Smooth muscle cell (in vitro differentiated cells): ENCODE measurements around the gene SLC22A23. TPM values are rescaled to one million over a fixed set of nuclear protein-coding genes. Genes with fewer than 3 reads are reported as not detected.
A peak's percentile ranks its signal among the peaks of the same experiment; 100 is the strongest.

ENCODE experiments used
- DNase-seq: peaks from one replicate; lab custom pipeline; 2025; ENCODE audit not compliant: unreplicated experiment; lab: John Stamatoyannopoulos, UW
- H2AFZ ChIP-seq: fragments of 200-600 bp; sonication (generic); 2 replicates; pipeline ENCODE4 v1.6.0; 2016; ENCODE audit warnings: antibody characterized with exemption, low read depth, mild to moderate bottlenecking
- H3F3A ChIP-seq: fragments of 200-600 bp; sonication (generic); 2 replicates; pipeline ENCODE4 v1.6.0; 2017; ENCODE audit warnings: antibody characterized with exemption, low read depth
- H3K27ac ChIP-seq: fragments of 200-600 bp; sonication (generic); 2 replicates; pipeline ENCODE4 v1.5.1; 2016; ENCODE audit warnings: low read depth, mild to moderate bottlenecking
- H3K27me3 ChIP-seq: fragments of 200-600 bp; sonication (generic); 2 replicates; pipeline ENCODE4 v1.6.1; 2016; ENCODE audit warnings: low read depth, mild to moderate bottlenecking
- H3K36me3 ChIP-seq: fragments of 200-600 bp; sonication (generic); 2 replicates; pipeline ENCODE4 v1.5.1; 2016; ENCODE audit warnings: low read depth
- H3K4me1 ChIP-seq: fragments of 200-600 bp; sonication (generic); 2 replicates; pipeline ENCODE4 v1.5.1; 2016; ENCODE audit warnings: low read depth
- H3K4me2 ChIP-seq: fragments of 200-600 bp; sonication (generic); 2 replicates; pipeline ENCODE4 v1.6.0; 2016; ENCODE audit warnings: mild to moderate bottlenecking
- H3K4me3 ChIP-seq: fragments of 200-600 bp; sonication (generic); 2 replicates; pipeline ENCODE4 v1.5.1; 2016; ENCODE audit warnings: mild to moderate bottlenecking
- H3K79me2 ChIP-seq: fragments of 200-600 bp; sonication (generic); 2 replicates; pipeline ENCODE4 v1.6.0; 2016; ENCODE audit warnings: low read depth, mild to moderate bottlenecking
- H3K9ac ChIP-seq: fragments of 200-600 bp; sonication (generic); 2 replicates; pipeline ENCODE4 v1.6.0; 2016; ENCODE audit warnings: low read depth
- H3K9me3 ChIP-seq: fragments of 200-600 bp; sonication (generic); replicated peaks from 2 replicates; pipeline ENCODE4 v1.5.1; 2016; ENCODE audit warnings: low read depth
- H4K20me1 ChIP-seq: fragments of 200-600 bp; sonication (generic); 2 replicates; pipeline ENCODE4 v1.6.0; 2016; ENCODE audit warnings: low read depth
- WGBS: methylation state at CpG from one replicate; pipeline ENCODE4 v1.1.7; 2016; ENCODE audit warnings: low lambda C conversion rate; 5-methylcytosine and 5-hydroxymethylcytosine counted together
- polyA plus RNA-seq: library from polyadenylated mRNA; unstranded; fragments of >200 nt; fragmentation: Nextera tagmentation; extraction: Ambion mirVana; gene quantifications from 2 replicates; pipeline ENCODE4 v1.2.1, GENCODE V29; 2016
- total RNA-seq: library from RNA; depleted of rRNA; stranded (reverse); fragments of >200 nt; gene quantifications from 2 replicates; pipeline ENCODE4 v1.2.3, GENCODE V29; 2014
- TF ChIP-seq, protein P1 (sequence below): fragments of 200-600 bp; sonication (generic); IDR thresholded peaks from 2 replicates; pipeline ENCODE4 v1.5.1; 2017; ENCODE audit warnings: borderline replicate concordance, mild to moderate bottlenecking, antibody characterized with exemption; ENCODE audit not compliant: insufficient read depth, poor library complexity, severe bottlenecking

SLC22A23 gene
- total and polyA plus RNA-seq, 2 experiments from 2014 or later, result 1.6 to 3.8 TPM

DNA sequence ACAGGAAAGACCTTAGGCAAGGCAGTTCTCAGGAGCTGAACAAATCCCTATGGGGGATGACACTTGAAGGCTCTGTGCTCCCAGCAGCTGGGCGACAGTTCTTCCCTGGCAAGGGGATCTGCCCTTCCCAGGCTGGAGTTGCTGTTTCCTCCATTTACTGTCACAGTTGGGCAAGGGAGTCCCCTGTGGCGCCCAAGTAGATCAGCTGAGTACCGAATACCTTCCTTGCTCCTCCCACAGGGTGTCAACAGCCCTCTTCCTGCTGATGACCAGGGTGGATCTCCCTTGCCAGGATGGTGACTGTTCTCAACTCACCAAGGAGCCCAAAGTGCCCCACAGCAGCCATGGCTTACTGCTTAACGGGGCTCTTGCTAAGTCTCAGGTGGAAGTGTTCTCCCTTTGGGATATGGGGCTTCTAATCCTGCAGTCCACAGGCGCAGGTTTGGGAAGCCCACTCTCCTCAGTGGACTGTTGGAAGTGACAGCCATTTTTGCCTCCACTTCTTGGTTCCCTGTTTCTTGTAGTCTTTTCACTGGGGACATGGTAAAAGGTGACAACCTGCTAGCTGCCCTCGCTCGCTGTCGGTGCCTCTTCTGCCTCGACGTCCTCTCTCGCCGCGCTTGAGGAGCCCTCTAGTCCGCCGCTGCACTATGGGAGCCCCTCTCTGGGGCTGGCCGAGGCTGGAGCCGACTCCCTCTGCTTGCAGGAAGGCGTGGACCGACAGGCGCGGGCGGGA is 203.8 kb downstream of the SLC22A23 start:
- H2AFZ ChIP-seq, result no peak overlapping the region
- TF ChIP-seq, protein P1, sequence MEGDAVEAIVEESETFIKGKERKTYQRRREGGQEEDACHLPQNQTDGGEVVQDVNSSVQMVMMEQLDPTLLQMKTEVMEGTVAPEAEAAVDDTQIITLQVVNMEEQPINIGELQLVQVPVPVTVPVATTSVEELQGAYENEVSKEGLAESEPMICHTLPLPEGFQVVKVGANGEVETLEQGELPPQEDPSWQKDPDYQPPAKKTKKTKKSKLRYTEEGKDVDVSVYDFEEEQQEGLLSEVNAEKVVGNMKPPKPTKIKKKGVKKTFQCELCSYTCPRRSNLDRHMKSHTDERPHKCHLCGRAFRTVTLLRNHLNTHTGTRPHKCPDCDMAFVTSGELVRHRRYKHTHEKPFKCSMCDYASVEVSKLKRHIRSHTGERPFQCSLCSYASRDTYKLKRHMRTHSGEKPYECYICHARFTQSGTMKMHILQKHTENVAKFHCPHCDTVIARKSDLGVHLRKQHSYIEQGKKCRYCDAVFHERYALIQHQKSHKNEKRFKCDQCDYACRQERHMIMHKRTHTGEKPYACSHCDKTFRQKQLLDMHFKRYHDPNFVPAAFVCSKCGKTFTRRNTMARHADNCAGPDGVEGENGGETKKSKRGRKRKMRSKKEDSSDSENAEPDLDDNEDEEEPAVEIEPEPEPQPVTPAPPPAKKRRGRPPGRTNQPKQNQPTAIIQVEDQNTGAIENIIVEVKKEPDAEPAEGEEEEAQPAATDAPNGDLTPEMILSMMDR, result no peak
- H4K20me1 ChIP-seq, result no peaks in the 10 kb centered on the region
- peak overlapping the region; percentile 60 for H3K27ac ChIP-seq
- H3F3A ChIP-seq, result no peaks in the 10 kb centered on the region
- H3K9ac ChIP-seq, result no peak overlapping the region
- H3K4me1 ChIP-seq, result peaks cover 32% of the 10 kb centered on the region
- H3K9me3 ChIP-seq, result no peaks in the 10 kb centered on the region
- H3K4me3 ChIP-seq, result no peak overlapping the region
- no peak for DNase-seq
- no peaks in the 10 kb centered on the region for H3K27me3 ChIP-seq
- H3K79me2 ChIP-seq, result no peaks in the 10 kb centered on the region
- WGBS, result 96% methylated on average over 22 of the region's 22 CpGs
- H3K4me2 ChIP-seq, result no peak overlapping the region
- H3K36me3 ChIP-seq, result no peaks in the 10 kb centered on the region

DNA sequence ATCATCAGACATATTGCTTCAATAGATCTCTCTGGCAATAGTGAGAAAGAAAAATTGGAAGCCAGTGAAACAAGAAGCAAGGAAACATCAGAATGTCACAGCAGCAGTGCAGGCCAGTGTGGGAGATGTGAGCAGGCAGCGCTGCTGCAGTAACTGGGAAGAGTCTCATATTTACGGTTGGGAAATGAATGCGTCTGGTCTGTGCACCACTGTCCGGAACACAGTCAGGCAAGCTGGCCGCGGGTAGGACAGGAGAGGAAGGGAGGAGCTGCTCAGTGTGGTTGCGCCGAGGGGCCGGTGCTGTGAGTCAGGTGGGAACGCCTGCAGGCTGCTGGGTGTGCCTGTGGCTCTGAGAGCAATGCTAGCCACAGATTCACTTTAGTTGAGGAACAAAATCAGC is 204.5 kb downstream of the SLC22A23 start:
- TF ChIP-seq, protein P1, result no peak
- H3K9me3 ChIP-seq, result no peaks in the 10 kb centered on the region
- no peak overlapping the region for H3K4me2 ChIP-seq
- no peak overlapping the region for H2AFZ ChIP-seq
- H3K4me1 ChIP-seq, result peaks cover 38% of the 10 kb centered on the region
- no peaks in the 10 kb centered on the region for H4K20me1 ChIP-seq
- no peak overlapping the region for H3K4me3 ChIP-seq
- 71% methylated on average over 10 of the region's 10 CpGs for WGBS
- H3K27me3 ChIP-seq, result no peaks in the 10 kb centered on the region
- peak overlapping the region; percentile 60 for H3K27ac ChIP-seq
- H3K36me3 ChIP-seq, result no peaks in the 10 kb centered on the region
- H3K9ac ChIP-seq, result no peak overlapping the region
- H3K79me2 ChIP-seq, result no peaks in the 10 kb centered on the region
- H3F3A ChIP-seq, result peaks cover 2% of the 10 kb centered on the region
- no peak for DNase-seq

GRCh38 chr6:3251462-3252314 is 205.2 kb downstream of the SLC22A23 start:
- Histone ChIP-seq H4K20me1 (no peaks in the 10 kb centered on the region), H3F3A (peaks cover 9% of the 10 kb centered on the region), H3K4me3 (no peak overlapping the region), H3K4me2 (peak overlapping the region; percentile 62), H3K36me3 (no peaks in the 10 kb centered on the region), H3K27me3 (no peaks in the 10 kb centered on the region), H3K9me3 (no peaks in the 10 kb centered on the region), H3K4me1 (peaks cover 40% of the 10 kb centered on the region), H3K9ac (no peak overlapping the region), H2AFZ (peak overlapping the region; percentile 54), H3K27ac (no peak overlapping the region), H3K79me2 (no peaks in the 10 kb centered on the region)
- 34% methylated on average over 20 of the region's 20 CpGs for WGBS
- TF ChIP-seq, protein P1, result peak; percentile 96
- DNase-seq, result peak; percentile 42
